Stimulated activated CD4-positive, alpha-beta T cell treated with anti-CD3 and anti-CD28 coated beads, Interleukin-4, amount 100 ng/mL, for 1 hour (primary cell): Measurements from ENCODE around the gene PPP1R8.
A peak's percentile ranks its signal among the peaks of the same experiment; 100 is the strongest.
"Not testable (repeated sequence)": the region's sequence is repeated elsewhere in the genome, so short reads cannot be mapped to it uniquely, and the experiment has no call there.

Source experiments
- DNase-seq: peaks from one replicate; pipeline ENCODE4 v3.0.0-alpha.2; 2020

PPP1R8 gene

GRCh38 chr1:27830621-27831440 lies at the start of gene PPP1R8:
Gene PPP1R8, plus strand, starts transcription at chr1:27830782. Its CDS starts 54 bp downstream, at chr1:27830836.
- peak; percentile 90 for DNase-seq

GRCh38 chr1:27782950-27783349 lies 47.6 kb upstream of the PPP1R8 start:
- no peak for DNase-seq

- no peak for DNase-seq
Measured at GRCh38 chr1:27784700-27785099, 45.9 kb upstream of the PPP1R8 start.

GRCh38 chr1:27785781-27786455 lies 44.7 kb upstream of the PPP1R8 start:
- no peak for DNase-seq

GRCh38 chr1:27787895-27788294 lies 42.7 kb upstream of the PPP1R8 start:
- DNase-seq = no peak

- no peak for DNase-seq
Measured at GRCh38 chr1:27789540-27790041, 41.0 kb upstream of the PPP1R8 start.

GRCh38 chr1:27790270-27790669 lies 40.3 kb upstream of the PPP1R8 start:
- not testable (repeated sequence) for DNase-seq

GRCh38 chr1:27795601-27796000 lies 35.0 kb upstream of the PPP1R8 start:
- no peak for DNase-seq

GRCh38 chr1:27804791-27805190 lies 25.8 kb upstream of the PPP1R8 start:
- no peak for DNase-seq

- no peak for DNase-seq
Measured at GRCh38 chr1:27806758-27807157, 23.8 kb upstream of the PPP1R8 start.

GRCh38 chr1:27807385-27807784 lies 23.2 kb upstream of the PPP1R8 start:
- DNase-seq = no peak

GRCh38 chr1:27808131-27808530 lies 22.5 kb upstream of the PPP1R8 start:
- DNase-seq = not testable (repeated sequence)

GRCh38 chr1:27809883-27810282 lies 20.7 kb upstream of the PPP1R8 start:
- no peak for DNase-seq

GRCh38 chr1:27811741-27812500 lies 18.7 kb upstream of the PPP1R8 start:
- DNase-seq = no peak

GRCh38 chr1:27816921-27817630 lies 13.5 kb upstream of the PPP1R8 start:
- no peak for DNase-seq

GRCh38 chr1:27821761-27822315 lies 8.7 kb upstream of the PPP1R8 start:
- DNase-seq = no peak

- DNase-seq = no peak
Measured at GRCh38 chr1:27823784-27824183, 6.8 kb upstream of the PPP1R8 start.

- DNase-seq = no peak
Measured at GRCh38 chr1:27824411-27824810, 6.2 kb upstream of the PPP1R8 start.

- DNase-seq = not testable (repeated sequence)
Measured at GRCh38 chr1:27829339-27829960, 1.1 kb upstream of the PPP1R8 start.

GRCh38 chr1:27831568-27832410 lies 1.2 kb downstream of the PPP1R8 start:
- DNase-seq = no peak

GRCh38 chr1:27832762-27833161 lies 2.2 kb downstream of the PPP1R8 start:
- no peak for DNase-seq
